Activated gamma-delta T cell treated with anti-CD3 and anti-CD28 coated beads, Interleukin-2, amount 50 U/mL, for 16 hours (primary cell): ENCODE data around the gene MEGF11.

Source experiments
- DNase-seq: peaks from one replicate; pipeline ENCODE4 v3.0.0-alpha.2; 2020; ENCODE audit warnings: low read depth

MEGF11 gene

DNA sequence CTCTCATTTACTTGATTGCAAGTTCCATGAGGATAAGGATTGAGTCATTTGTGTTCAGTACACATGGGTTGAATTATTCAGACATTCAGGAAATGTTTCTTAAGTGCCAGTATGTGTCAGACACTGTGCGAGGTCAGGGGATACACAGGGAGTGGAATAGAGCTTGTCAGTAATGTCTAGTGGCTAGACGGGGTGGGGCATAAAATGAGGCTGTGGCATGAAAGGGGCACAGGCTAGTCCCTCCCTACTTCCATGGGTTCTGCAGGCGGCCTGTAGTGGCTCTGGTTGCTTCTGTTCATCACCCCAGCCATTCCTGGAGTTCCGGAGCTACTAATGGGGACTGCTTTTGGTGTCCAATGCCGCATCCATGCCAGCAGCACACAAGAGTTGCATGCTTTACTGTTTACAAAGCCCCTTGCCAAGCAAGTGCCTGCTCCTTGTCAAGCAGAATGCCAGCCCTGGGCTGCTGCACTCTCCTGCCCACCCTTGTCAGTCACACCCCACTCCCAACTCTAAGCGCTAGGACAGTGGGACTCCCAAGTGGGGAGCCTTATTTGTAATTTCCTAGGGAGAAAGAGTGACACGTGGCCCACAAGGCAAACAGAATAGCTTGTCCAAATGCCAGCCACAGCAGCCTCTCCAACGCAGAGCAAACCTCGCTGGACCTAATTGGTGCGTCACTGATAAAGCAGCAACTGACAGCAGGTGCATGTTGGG lies 313.5 kb downstream of the MEGF11 start:
- no peak for DNase-seq

DNA sequence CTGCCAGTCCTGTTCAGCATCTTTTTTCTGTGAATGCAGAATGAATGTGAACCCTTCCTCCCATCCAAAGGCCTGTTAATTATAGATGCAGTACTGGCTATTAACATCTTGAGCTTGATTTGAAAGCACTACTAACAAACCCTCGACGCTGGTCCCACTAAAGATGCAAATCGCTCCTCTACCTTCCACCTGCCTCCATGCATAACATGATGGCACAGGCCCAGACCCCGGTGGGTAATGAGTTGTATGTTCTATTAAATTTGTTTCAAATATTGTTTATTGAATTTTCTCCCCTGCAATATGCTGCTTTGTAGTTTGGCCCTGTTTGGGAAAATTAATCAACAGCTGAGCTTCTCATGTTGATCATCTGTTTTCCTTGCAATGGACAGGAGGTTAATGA lies 314.9 kb downstream of the MEGF11 start:
- DNase-seq: no peak

DNA sequence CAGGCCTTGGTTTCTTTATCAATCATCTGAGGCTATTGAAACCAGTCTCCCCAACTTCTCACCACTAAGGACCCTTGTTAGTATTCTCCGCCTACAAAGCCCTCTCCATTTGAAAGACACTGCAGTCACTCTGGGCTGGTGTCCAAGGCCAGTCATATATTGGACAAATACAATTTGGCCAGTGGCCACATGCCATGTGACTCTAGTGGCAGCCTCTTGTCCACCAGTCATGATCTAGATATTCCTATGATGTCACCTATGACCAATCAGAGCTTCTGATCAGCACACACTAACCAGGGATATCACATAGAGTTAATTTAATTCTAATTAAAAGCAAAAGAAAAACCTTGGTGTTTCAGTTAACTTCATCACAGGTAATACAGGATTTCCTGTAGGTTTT lies 316.1 kb downstream of the MEGF11 start:
- no peak for DNase-seq

DNA sequence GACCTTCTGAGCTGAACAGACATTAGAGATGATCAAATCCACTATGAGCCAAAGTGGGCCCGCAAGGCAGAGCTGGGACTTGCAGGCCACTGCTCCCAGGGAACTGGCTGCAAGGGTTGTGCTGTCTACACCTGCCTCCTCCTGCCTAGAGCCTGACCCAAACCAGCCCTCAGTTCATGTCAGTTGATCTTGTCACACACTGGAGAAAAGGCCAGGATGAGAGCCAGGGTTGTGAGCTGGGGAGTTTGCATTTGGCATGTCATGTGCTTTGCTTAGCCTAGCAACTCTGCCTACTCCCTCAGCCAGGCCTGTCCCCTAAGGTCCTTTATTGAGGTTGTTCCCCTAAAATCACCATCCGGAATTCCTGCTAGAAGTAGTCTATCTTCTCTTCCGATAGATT lies 316.5 kb downstream of the MEGF11 start:
- DNase-seq: no peak

DNA sequence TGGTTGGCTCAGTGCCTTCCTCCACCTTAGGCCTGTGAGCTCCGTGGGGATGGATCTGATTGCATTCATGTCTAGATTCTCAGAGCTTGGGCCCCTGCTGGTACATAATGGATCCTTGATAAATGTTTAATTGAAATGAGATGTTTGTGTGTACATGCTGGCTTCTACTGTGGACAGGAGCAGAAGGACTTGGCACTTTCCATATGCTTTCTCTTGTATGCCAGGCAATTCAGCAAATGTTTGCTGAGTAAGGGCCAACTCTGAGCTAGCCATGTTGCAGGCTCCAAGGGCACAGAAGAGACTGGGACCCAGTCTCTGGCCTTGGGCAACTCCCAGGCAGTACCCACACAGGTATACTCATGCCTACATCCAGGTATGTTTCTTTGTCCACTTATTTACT lies 317.3 kb downstream of the MEGF11 start:
- no peak for DNase-seq

DNA sequence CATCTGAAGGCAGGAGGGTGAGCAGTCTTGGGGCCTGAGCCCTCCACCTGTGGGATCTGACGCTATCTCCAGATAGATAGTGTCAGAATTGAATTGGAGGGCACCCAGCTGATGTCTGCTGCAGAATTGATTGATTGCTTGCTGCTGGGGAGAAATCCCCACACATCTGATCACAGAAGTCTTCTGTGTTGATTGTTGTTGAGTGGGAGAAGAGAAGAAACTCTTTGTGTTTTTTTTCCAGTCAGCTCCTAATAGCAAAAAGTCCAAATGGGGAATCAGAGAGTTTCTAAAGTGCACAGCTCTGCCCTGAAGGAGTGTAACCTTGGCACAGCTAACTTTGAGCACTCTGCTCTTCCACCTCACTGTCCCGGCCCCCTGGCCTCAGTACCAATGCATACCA lies 318.2 kb downstream of the MEGF11 start:
- no peak for DNase-seq

DNA sequence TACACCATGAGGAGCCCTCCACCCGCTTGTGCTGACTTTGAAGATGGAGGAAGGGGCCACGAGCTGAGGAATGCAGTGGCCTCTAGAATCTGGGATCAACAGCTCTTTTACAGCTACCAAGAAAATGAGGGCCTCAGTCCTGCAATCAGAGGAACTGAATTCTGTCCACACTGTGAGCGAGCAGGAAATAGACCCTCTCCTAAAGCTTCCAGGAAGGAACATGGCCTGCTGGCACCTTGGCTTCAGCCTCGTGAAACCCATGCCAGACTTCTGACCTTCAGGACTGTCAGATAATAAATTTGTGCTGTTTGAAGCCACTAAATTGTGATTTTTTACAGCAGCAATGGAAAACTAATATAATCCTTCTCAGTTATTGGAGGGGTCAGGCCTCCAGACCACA lies 322.3 kb downstream of the MEGF11 start:
- no peak for DNase-seq

DNA sequence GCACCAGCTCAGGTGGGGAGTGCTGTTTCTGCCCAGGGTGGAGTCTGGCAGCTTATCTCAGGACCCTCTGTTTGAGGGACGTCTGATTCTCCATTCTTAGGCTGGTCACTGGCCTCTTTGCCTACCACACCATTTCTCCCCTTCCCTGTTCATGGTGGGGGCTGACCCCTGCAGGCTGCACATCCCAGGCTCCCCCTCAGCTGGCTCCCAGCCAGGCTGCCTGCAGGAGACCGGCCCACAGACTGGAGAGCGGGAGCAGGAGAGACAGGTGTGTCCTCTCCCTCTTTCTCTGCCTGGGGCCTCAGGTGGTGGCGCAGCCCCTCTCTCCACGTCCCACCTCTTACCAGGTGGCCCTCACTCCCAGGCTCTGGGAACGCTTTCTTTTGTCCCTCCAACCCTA lies 323.4 kb downstream of the MEGF11 start:
- DNase-seq: no peak

DNA sequence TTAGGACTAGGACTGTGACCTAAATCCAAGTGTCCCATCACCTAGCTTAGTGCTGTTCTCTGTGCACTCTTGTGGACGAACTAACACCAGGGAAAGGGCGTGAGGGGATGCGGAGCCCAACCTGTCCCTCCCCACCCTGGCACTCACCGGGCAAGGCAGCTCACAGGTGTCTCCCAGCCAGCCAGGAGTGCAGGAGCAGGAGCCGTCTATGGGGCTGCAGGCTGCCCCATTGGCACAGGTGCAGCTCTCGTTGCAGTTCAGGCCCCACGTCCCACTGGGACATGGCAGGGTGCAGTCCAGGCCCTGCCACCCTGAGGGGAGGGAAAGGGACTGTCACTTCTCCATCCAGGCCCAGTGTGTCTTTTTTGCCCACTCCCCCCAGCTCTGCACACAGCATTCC lies 324.0 kb downstream of the MEGF11 start:
- no peak for DNase-seq

DNA sequence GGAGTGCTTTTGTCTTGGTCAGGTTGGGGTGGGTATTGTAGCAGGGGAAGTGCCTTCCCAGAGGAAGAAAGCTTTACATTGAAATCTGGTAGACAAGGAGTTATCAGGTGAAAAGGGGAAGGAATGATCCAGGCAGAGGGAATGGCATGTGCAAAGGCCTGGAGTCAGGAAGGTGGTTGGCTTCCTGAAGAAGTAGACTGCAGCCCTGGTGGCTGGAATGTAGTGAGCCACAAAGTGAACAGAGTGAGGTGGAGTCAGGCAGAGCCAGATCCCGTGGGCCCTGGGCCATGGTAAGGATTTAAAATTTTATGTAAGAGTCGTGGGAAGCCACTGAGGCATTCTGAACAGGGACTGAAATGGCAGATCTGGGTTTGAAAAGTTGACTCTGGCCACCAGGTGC lies 326.0 kb downstream of the MEGF11 start:
- DNase-seq: no peak

DNA sequence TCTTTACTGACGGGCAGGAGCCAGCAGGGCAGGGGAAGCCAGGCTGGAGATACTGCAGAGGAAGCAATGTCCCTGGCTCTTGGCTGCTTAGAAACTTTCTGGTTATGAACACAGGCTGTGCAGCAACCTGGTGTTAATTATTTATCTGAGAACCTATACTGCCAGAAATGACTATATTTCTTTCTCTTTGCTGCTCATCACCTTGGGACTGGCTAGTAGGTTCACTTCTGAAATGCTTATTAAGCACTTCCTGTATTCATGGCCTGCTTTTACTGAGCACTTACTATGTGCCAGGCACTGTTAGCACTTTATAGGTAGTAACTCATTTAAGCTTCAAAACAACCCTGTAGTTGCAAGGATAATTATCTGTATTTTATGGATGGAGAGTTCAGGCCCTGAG lies 326.7 kb downstream of the MEGF11 start:
- DNase-seq: no peak

DNA sequence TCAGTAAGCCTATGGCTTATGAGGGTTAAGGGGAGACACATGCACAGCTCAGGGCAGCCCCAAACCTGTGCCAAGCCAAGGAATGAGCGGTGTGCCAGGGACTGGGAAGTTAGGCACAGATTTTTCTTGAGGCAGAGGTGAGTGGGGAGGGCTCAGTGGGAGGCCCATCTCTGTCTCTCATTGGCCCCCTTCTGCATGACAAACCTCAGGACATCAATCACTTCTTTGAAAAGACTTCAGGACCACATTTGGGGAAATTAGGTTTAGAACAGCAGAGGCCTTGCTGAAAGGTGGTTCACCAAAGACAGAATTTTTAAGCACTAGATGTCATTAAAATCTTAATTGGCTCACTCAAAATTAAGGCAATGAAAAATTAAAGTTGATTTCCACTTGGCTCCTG lies 327.1 kb downstream of the MEGF11 start:
- no peak for DNase-seq

DNA sequence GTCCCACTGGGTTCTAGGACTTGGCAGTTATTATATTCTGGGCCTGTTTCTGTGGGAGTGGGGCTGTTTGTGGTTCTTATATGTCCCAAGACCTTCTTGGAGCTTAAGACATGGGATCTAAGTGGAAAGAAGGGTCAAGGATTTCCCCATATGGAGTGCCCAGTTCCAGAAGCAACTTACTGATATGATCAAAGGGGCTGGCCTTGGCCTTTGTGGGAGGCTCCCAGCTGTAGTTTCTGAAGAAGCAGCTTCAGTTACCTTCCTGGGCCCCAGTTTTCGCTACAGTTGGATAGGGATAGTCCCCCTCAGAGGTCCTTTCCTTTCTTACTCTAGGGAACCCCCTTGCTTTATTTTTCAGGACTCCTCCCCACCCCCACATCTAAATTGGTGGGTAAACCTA lies 328.2 kb downstream of the MEGF11 start:
- no peak for DNase-seq

DNA sequence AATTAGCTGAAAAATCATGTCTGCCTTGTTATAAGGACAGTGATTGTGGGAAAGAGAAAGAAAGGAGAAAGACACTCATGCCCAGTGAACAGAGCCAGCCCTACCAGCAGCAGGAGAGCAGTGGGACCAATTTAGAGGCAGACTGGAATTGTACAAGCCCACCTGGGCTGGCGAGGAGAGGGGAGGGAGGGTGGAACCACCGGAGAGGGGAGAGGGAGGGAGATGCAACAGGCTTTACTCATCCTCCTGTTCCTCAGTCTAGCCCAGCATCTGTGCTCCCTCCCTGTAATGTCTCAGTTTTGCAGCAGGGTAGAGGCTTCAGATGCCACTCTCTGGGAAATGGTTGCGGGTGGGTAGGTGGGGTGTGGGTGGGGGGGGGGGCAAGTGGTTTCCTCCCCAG lies 329.5 kb downstream of the MEGF11 start:
- DNase-seq: no peak

DNA sequence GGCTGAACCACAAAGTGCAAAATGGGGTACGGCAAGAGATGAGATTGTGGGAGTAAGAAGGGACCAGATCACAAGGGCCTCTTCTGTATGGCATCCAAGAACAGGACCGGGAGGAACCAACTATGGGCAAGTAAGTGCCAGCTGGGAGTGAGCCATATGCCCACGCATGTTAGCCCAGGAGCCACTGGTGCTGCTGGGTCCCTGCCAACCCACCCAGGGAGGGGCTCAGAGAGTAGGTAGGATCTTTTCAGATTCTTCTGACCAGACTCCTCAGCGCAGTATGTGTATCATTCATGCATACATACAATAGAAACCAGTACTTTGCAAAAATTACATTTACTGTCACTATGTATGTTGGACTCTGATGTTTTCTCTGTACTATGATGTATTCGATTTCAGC lies 330.3 kb downstream of the MEGF11 start:
- DNase-seq: no peak

DNA sequence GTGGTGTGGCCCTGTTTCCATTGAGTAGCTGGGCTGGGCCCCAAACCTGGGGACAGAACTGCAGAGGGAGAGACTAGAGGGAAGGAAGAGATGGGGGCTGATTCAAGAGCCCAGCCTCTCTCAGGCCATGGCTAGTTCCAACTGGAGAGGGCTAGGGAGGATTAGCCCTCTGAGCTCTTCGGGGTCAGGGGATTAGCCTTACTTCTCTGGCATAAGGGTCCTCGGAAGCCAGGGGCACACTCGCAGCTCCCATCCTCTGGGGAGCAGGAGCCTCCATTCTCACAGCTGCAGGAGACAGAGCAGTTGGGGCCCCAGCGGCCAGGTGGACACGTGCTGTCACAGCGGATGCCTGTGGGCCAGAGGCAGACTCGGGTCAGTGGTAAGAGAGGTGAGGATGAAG lies 330.9 kb downstream of the MEGF11 start:
- DNase-seq: no peak

DNA sequence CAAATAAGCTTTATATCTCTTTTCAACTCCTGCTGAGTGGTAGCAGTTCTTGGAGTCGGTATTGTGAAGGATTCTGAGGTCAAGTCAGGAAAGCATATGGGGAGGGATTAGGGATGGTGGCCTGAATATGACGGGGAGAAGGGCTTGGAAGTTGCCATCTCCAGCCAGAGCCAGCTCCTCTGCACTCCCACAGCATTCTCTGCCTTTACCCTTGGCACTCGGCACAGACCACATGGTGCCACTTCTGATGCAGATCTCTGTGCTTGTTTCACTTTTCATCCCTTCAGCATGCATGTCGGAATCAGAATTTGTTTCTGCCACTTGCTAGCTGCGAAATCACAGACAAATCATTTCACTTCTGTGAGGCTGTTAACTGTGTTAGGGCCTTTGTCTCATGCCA lies 331.8 kb downstream of the MEGF11 start:
- DNase-seq: no peak

DNA sequence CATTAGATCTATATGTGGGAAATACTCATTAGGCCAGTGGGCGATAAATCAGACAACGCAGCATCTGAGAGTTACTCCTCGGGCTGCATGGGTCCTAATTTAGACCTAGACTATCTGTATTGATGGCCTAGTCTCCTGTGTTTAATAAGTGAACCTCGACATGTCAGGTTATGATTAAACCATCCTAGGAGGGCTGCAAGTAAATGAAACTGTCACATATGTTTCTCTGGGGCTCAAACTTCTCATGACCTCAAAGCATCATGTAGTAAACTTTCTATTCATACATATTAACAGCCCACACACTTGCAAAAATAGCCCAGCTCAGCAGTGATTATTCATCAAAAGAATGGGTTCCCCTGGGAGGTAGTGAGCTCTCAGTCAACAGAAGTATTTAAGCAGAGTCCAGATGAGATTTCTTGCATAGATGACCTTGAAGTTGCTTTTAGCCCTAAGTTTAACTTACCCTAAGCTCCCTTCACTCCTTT lies 332.7 kb downstream of the MEGF11 start:
- DNase-seq: no peak

DNA sequence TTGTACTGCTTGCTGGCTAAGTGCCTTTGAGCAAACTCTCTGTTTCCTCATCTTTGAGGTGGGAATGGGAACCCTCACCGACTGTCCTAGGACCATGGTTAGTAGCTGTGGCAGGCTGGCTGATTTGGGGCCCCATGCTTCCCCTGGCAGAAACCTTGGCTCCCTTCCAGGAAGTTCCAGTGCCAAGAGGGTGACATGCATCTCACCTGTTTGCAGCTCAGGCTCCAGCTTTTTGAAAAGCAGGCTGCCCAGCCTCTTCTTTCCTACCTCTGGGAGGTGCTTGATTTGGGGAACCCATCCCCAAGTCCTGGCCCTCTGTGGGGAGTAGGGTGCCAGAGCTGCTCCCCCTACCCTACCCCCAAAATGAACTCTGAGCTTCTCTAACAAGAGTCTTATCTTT lies 333.4 kb downstream of the MEGF11 start:
- no peak for DNase-seq

DNA sequence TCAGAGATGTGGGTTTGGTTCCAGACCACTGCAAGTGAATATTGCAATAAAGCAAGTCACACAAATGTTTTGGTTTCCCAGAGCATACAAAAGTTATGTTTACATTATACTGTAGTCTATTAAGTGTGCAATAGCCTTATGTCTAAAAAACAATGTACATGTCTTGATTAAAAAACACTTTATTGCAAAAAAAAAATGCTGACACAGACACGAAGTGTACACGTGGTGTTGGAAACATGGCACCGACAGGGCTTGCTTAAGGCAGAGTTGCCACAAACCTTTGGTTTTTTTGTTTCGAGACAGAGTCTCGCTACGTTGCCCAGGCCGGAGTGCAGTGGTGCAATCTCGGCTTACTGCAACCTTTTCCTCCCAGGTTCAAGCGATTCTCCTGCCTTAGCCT lies 334.2 kb downstream of the MEGF11 start:
- no peak for DNase-seq

DNA sequence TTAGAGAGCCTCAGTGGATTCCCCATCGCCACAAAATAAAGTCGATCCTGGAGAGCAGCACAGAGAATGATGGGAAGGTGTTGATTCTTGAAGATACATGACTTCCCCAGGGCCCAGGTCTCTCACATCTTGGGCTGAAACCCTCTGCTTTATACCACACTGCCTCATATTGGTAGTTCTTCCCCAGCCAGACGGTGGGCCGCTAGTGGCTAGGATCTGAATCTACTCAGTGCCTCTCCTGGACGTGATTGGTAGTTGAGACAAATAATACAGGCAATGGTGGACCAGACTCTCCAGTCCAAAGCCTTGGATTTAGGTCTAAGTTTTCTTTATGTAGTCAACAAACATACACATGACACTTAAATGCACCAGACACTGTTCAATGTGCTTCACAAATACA lies 334.6 kb downstream of the MEGF11 start:
- no peak for DNase-seq

DNA sequence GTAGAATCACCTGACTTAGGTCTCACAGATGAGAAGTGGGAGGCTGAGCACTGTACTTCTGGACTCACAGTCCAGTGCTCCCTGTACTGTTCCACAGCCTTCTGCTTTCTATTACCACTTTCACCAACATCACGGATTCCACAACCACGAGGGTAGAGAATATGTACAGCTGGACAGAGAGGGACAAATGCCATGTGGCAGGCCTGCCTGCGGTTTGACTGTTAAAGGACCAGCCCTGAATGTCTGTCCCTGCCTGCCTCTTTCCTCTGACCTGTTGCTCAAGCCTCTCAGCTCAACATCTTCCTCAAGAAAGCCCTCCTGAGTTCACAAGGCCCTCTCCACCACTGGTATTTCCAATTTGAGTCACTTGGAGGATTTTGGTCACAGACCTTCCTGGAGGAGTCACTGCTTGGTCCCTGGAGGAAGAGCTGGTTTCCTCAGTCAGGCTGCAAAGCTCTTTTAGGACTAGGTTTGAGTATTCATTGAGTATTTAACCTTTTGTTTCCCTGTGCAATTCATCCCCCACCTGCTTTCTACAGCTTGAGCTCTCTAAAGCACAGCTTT lies 335.1 kb downstream of the MEGF11 start:
- DNase-seq: no peak

DNA sequence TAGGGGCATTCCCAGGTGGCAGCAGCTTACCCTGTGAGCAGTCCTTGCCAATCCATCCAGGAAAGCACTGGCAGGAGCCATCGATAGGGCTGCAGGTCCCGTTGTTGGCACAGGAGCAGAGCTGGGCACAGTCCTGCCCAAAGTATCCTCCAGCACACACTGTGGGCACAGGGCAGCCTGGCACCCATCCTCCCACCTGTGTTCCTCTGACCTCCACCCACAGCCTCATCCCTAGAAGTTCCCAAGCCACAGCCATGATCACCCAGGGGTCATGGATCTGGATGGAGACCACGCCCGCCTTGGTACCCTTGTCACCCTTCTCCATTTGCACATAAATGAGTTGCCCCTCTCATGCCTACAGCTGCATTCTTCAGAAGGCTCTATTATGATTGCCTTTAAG lies 335.6 kb downstream of the MEGF11 start:
- no peak for DNase-seq

DNA sequence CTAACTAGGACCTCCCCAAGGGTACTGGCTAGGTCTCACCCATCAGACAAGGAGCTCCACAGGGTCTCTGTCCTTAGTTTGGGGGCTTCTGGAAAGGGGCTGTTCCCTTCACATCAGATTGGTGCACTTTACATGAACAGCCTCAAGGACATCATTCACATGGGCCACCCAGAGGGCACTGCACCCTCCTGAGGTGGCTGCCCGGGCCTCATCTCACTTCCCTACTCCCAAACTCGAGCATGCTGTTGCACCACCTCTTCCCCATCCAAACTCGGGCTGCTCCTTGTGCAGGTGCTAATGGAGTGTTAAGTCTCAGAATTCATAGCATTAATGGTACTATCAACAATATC lies 336.2 kb downstream of the MEGF11 start:
- DNase-seq: no peak
